HL-60 (cell line): ENCODE data around the gene AGTRAP.

Experiments used
- SPI1 ChIP-seq: IDR thresholded peaks from 2 replicates; pipeline ENCODE4 v1.6.1; 2012; ENCODE audit warnings: low read depth, mild to moderate bottlenecking, borderline replicate concordance
- TF ChIP-seq, protein P1 (sequence below): IDR thresholded peaks from one replicate; pipeline ENCODE4 v1.5.1; 2011; ENCODE audit warnings: low read length, control low read depth, inconsistent platforms; ENCODE audit not compliant: insufficient read depth
- TF ChIP-seq, protein P2 (sequence below): IDR thresholded peaks from 2 replicates; pipeline ENCODE4 v1.6.1; 2012; ENCODE audit warnings: low read depth; ENCODE audit not compliant: insufficient replicate concordance

DNA sequence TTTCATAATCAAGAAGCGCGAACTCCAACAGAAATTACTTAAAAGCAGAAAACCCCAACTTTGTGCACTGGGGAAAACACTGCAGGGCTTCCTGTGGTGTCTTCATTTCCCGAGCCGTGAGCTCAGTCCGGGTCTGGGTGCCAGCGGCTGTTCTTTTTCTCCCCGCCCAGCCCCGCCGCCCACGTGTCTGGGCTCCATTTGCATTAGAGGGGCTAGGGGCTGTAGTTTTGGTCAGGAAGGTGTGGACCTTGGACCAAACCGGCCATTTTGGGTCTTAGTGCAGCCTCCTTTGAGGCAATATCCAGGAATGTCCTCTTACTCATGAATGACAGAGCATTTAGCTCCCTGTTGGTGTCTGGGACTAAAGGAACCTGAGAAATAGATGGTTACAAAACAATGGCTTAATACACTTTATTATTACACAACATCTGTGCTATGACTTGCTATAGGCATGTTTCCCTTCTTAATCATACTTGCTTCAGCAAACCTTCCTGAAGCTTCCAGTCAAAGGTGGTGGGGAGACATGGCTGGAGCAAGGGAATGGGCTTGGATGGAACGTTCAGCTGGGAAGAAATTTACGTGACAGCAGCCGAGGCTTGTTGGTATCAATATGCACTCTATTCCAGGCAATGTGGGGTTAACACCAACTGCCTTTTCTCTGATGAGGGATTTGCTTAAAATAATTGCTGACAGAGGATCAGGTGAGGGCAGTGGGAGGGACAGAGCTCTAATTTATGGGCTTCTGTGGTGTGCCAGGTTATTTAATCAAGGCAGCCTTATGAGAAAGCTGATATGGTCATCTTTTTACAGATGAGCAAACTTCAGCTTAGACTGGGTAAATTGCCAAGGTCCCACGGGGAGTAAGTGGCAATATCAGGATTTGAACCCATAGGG is 1.1 kb downstream of the AGTRAP start:
- TF ChIP-seq, protein P1, sequence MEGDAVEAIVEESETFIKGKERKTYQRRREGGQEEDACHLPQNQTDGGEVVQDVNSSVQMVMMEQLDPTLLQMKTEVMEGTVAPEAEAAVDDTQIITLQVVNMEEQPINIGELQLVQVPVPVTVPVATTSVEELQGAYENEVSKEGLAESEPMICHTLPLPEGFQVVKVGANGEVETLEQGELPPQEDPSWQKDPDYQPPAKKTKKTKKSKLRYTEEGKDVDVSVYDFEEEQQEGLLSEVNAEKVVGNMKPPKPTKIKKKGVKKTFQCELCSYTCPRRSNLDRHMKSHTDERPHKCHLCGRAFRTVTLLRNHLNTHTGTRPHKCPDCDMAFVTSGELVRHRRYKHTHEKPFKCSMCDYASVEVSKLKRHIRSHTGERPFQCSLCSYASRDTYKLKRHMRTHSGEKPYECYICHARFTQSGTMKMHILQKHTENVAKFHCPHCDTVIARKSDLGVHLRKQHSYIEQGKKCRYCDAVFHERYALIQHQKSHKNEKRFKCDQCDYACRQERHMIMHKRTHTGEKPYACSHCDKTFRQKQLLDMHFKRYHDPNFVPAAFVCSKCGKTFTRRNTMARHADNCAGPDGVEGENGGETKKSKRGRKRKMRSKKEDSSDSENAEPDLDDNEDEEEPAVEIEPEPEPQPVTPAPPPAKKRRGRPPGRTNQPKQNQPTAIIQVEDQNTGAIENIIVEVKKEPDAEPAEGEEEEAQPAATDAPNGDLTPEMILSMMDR: no peak
- TF ChIP-seq SPI1: no peak
- TF ChIP-seq, protein P2, sequence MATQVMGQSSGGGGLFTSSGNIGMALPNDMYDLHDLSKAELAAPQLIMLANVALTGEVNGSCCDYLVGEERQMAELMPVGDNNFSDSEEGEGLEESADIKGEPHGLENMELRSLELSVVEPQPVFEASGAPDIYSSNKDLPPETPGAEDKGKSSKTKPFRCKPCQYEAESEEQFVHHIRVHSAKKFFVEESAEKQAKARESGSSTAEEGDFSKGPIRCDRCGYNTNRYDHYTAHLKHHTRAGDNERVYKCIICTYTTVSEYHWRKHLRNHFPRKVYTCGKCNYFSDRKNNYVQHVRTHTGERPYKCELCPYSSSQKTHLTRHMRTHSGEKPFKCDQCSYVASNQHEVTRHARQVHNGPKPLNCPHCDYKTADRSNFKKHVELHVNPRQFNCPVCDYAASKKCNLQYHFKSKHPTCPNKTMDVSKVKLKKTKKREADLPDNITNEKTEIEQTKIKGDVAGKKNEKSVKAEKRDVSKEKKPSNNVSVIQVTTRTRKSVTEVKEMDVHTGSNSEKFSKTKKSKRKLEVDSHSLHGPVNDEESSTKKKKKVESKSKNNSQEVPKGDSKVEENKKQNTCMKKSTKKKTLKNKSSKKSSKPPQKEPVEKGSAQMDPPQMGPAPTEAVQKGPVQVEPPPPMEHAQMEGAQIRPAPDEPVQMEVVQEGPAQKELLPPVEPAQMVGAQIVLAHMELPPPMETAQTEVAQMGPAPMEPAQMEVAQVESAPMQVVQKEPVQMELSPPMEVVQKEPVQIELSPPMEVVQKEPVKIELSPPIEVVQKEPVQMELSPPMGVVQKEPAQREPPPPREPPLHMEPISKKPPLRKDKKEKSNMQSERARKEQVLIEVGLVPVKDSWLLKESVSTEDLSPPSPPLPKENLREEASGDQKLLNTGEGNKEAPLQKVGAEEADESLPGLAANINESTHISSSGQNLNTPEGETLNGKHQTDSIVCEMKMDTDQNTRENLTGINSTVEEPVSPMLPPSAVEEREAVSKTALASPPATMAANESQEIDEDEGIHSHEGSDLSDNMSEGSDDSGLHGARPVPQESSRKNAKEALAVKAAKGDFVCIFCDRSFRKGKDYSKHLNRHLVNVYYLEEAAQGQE: no peak
